CD4-positive, alpha-beta T cell treated with Interleukin-15 for 4 hours (primary cell): Measurements from ENCODE around the gene RPS16.

Experiments
- DNase-seq: peaks from one replicate; pipeline ENCODE4 v3.0.0-alpha.2; 2020; ENCODE audit warnings: low spot score

The RPS16 gene

GRCh38 chr19:39385629-39386411, 49.9 kb downstream of the RPS16 start:
- DNase-seq: no peak

GRCh38 chr19:39384839-39385568, 50.7 kb downstream of the RPS16 start:
- DNase-seq: no peak
